ENCODE measurements around the gene PRUNE2.
A peak's percentile ranks its signal among the peaks of the same experiment; 100 is the strongest.

GRCh38 chr9:76571288-76571687, 334.6 kb downstream of the PRUNE2 start:
- TF ChIP-seq CTCF (IDR thresholded peaks at IDR 0.05; ENCODE audit: insufficient read depth, low read length) (no peak), SPI1 (IDR thresholded peaks at IDR 0.05; ENCODE audit: borderline replicate concordance, low read depth) (peak; percentile 33; the same call in 1 of the 2 replicates), GABPA (IDR thresholded peaks at IDR 0.05; ENCODE audit: low read depth) (no peak), POLR2AphosphoS5 (IDR thresholded peaks at IDR 0.05; ENCODE audit: low read depth) (peak; percentile 69; the same call in 1 of the 2 replicates)
- TF ChIP-seq, protein P1, sequence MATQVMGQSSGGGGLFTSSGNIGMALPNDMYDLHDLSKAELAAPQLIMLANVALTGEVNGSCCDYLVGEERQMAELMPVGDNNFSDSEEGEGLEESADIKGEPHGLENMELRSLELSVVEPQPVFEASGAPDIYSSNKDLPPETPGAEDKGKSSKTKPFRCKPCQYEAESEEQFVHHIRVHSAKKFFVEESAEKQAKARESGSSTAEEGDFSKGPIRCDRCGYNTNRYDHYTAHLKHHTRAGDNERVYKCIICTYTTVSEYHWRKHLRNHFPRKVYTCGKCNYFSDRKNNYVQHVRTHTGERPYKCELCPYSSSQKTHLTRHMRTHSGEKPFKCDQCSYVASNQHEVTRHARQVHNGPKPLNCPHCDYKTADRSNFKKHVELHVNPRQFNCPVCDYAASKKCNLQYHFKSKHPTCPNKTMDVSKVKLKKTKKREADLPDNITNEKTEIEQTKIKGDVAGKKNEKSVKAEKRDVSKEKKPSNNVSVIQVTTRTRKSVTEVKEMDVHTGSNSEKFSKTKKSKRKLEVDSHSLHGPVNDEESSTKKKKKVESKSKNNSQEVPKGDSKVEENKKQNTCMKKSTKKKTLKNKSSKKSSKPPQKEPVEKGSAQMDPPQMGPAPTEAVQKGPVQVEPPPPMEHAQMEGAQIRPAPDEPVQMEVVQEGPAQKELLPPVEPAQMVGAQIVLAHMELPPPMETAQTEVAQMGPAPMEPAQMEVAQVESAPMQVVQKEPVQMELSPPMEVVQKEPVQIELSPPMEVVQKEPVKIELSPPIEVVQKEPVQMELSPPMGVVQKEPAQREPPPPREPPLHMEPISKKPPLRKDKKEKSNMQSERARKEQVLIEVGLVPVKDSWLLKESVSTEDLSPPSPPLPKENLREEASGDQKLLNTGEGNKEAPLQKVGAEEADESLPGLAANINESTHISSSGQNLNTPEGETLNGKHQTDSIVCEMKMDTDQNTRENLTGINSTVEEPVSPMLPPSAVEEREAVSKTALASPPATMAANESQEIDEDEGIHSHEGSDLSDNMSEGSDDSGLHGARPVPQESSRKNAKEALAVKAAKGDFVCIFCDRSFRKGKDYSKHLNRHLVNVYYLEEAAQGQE (IDR thresholded peaks at IDR 0.05; ENCODE audit: insufficient replicate concordance, low read depth), result no peak

All from HL-60 (cell line).